IPS-18c (cell line): Measurements from ENCODE around the gene STON2.

ENCODE experiments used
- H3K4me3 ChIP-seq: 2 replicates; pipeline ENCODE4 v1.7.0; 2013; ENCODE audit warnings: low read depth, mild to moderate bottlenecking, low read length, moderate library complexity; ENCODE audit not compliant: insufficient read depth
- H3K9me3 ChIP-seq: one replicate; pipeline ENCODE4 v1.6.1; 2013; ENCODE audit warnings: mild to moderate bottlenecking, low read length, moderate library complexity; ENCODE audit not compliant: control insufficient read depth, insufficient read depth

Gene STON2, protein sequence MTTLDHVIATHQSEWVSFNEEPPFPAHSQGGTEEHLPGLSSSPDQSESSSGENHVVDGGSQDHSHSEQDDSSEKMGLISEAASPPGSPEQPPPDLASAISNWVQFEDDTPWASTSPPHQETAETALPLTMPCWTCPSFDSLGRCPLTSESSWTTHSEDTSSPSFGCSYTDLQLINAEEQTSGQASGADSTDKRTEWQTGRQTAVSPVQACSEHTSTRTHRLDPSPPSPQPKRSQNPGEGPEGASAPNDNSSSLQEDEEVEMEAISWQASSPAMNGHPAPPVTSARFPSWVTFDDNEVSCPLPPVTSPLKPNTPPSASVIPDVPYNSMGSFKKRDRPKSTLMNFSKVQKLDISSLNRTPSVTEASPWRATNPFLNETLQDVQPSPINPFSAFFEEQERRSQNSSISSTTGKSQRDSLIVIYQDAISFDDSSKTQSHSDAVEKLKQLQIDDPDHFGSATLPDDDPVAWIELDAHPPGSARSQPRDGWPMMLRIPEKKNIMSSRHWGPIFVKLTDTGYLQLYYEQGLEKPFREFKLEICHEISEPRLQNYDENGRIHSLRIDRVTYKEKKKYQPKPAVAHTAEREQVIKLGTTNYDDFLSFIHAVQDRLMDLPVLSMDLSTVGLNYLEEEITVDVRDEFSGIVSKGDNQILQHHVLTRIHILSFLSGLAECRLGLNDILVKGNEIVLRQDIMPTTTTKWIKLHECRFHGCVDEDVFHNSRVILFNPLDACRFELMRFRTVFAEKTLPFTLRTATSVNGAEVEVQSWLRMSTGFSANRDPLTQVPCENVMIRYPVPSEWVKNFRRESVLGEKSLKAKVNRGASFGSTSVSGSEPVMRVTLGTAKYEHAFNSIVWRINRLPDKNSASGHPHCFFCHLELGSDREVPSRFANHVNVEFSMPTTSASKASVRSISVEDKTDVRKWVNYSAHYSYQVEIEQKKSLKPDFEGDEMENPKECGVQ

GRCh38 chr14:81400202-81400678 is at the start of gene STON2:
Gene STON2 (minus strand): TSS chr14:81400324. CDS start chr14:81398382, 1,942 bp downstream.
- Histone ChIP-seq H3K4me3 (no peak within 1 kb of the TSS), H3K9me3 (peaks cover 2% of the 10 kb centered on the region)

DNA sequence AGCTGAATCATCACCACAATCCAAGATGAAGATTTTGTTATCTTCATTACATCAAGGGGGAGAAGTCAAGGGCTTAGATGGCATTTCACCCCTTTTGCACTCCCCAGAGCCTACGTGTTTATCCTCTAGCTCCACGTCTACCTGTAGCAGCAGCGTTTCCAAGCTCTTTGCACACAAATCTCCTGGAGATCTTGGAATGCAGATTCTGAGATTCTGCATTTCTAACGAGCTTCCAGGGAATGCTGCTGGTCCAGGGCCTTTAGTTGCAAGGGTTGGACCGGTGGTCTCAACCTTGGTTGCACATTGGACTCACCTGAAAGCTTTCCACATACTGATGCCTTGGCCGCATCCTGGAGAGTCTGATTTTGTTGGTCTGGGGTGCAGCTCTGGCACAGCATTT is 49.5 kb upstream of the STON2 start:
- Histone ChIP-seq H3K4me3 (0 out of 2 replicates have a peak overlapping the region, but pooled peaks have one; percentile 6), H3K9me3 (no peaks in the 10 kb centered on the region)

DNA sequence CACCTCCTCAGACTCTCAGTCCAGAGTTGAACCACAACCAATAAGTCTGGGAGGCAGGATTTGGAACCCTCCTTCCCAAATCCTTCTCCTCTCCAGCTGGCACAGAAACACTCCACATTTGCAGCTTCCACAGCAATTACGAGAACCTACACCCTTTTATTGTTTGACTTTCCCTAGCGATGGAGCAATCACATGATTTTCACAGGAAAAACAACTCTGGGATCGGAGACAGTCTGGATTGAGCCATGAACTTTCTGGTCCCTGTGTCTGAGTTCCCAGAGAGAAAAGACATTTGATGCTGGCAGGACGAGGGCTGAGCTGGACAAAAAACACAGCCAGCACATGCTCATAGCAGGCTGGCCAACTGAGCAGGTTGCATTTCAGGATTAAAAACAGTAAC is 49.0 kb upstream of the STON2 start:
- no peaks in the 10 kb centered on the region for H3K9me3 ChIP-seq
- no peak overlapping the region for H3K4me3 ChIP-seq

DNA sequence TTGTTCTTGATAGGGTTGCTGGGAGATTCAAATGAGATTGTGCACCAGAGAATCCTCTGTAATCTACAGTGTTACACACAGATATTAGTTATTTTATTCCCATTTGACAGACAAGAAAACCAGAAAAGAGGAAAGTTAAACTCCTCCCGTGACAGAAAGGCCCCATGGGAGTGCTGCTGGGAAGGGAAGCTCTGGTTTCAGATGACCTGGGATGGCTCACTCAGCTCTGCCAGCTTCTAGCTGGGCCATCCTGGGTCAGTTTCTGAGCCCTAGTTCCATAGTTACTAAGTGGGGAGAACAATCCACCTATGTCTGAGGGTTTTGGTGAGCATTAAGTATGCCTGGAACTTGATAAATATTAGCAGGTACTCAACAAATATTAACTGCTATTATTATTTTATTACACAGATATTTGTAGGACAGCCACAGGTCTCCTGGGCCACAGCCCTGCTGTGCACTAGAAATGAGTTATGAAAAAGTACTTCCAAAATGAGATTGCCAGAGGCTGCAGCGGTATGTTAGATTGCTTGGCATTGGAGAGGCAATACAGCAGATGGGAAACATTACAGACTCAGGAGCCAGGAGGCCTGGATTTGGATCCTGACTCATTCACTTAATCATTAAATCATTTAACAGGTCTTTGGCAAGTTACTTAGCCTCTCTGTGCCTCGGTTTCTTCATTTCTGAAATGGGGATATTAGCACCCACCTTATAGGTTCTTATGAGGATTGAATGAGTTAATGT is 47.1 kb upstream of the STON2 start:
- Histone ChIP-seq H3K9me3 (no peaks in the 10 kb centered on the region), H3K4me3 (no peak overlapping the region)

DNA sequence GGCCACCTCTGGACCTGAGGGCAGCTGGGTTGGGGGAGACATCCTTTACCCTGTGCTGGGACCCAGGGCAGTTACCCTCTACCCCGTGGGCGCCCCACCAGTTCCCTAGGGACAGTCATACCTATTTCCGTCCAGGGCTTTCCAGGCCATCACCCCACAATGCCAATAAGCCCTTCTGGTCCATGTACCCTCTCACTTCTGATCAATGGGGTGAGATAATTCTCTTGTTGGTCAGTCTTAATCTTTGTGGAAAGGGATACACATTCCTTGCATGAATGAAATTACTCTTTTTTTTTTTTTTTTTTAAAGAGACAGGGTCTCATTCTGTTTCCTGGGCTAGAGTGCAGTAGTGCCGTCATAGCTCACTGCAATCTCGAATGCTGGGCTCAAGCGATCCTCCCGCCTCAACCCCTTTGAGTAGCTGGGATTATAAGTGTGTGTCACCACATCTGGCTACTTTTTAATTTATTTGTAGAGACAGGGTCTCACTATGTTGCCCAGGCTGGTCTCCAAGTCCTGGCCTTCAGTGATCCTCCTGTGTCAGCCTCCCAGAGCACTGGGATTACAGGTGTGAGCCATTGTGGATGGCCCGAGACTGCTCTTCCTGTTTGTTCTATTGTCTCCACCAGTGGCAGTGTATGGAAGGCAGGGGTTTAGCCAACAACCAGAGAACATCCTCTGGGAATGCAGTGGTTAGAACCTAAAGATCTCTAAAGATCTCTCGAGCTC is 46.3 kb upstream of the STON2 start:
- no peaks in the 10 kb centered on the region for H3K9me3 ChIP-seq
- no peak overlapping the region for H3K4me3 ChIP-seq

GRCh38 chr14:81441626-81442134 is 41.6 kb upstream of the STON2 start:
- Histone ChIP-seq H3K9me3 (no peaks in the 10 kb centered on the region), H3K4me3 (no peak overlapping the region)

- Histone ChIP-seq H3K4me3 (no peak overlapping the region), H3K9me3 (no peaks in the 10 kb centered on the region)
These were observed 39.9 kb upstream of the STON2 start for GRCh38 chr14:81440041-81440440.

DNA sequence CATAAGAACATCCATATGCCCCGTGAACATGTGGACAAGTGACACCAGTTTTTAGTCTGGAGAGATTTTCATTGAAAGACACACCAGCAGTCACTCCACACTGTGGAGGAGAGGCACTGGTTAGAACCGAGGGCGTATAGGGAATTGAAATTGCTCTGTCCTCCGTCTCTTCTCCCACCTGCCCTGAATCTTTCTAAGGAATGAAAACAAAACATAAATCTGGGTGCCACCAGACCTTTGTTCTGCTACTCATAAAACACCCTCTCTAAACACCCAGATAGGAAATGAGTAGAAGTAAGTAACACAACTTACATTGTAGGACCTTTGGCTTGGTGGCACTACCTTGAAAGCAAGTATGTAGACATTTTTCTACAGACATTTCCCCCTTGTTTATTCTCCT is 37.1 kb upstream of the STON2 start:
- H3K4me3 ChIP-seq, result no peak overlapping the region

DNA sequence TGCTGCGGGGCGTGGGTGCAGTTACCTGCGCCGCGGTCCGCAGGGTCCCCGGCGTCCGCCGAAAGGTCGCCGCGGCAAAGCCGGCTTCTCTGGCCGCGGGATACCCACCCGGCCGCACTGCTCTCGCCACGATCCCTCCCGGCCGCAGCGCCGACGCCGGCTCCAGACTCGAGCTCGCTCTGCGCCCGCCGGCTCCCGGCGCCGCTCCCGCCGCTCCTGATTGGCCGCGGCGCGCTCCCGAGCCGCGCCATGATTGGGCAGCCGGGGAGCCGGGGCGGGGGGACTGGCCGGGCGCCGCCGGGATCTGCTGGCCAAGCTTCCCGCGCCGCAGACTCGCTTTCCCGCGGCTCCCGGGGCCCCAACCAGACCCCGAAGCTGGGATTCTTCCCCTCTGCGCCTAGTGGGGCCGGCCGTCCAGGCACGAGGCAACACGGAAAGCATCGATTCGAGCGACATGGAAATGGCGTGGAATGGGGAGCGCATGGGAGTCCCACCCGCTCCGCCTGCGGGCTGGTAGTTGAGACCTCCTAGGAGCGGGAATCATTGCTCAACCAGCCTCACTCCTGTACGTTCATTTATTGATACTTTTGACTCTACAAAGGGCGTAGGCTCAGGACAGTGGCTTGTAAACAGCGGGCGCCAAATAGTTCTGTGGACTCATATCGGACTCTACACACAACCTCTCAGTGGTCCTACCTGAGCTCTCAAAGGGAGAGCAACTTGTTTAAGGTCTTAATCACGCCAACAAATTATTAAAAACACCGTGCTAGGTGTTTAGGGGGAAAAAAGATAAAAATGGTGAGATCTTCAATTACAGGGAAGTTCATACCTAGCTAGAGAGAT is 36.4 kb upstream of the STON2 start:
- Histone ChIP-seq H3K9me3 (no peaks in the 10 kb centered on the region), H3K4me3 (peak overlapping the region; percentile 56)

More for the DNA sequence above, 37.1 kb upstream of the STON2 start:
- no peaks in the 10 kb centered on the region for H3K9me3 ChIP-seq

DNA sequence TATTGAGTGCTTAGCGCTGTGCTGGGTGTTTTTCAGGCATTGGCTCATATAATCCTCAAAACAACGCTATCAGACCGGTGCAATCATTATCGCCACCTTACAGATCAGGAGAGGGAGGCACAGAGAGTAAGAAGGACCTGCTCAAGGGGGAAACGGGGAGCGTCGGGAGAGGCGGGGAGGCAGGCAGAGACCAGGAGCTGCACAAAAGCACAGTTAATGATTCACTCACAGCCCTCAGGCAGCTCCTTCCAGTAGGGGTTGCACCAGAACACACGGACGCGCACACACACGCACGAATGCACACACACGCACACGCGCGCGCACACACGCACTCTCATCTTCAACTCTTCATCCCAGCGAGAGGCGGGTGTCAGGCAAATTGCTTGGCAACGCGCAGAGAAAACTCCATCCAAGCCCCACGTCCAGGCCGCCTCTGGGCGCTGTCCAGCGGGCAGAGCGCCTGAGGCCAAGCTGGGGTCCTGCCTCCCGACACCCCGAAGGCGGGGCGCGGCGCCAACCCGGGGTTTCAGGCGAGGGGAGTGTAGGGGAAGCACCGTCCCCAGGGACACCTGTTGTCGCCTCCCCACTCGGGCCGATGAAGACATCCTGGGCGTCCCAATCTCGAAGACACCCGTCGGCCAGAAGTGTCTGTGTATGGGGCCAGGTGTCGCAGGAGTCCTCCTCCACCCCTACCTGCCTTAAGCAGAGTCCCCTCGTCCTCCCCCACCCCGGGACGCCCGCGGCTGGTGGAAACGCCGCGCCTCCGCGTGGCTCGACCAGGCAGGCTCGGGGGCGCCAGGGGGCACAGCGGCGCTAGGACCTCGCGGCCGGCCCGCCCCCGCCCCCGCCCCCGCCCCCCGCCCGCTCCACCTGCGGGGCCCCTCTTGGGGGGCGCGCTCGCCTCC is 35.5 kb upstream of the STON2 start:
- Histone ChIP-seq H3K9me3 (no peaks in the 10 kb centered on the region), H3K4me3 (peak overlapping the region; percentile 56)

DNA sequence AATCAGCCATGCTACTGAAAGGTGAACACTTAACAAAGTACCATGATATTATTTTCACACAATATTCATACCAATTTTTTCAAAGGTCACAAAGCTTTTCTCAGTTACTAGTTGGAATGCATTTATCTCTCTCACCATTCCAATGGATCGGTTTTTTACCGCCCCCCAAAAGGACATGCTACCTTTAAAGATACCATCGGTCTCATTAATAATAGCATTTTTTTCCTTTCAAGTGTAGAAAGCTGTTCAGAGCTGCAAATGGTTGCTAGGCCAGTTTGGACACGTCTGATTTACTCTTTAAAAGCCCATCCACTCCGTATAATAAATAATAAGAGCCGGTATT is 34.9 kb upstream of the STON2 start:
- no peaks in the 10 kb centered on the region for H3K9me3 ChIP-seq
- H3K4me3 ChIP-seq, result peak overlapping the region; percentile 56

GRCh38 chr14:81434230-81434629 is 34.1 kb upstream of the STON2 start:
- peak overlapping the region; percentile 34; the same call in 1 of the 2 replicates for H3K4me3 ChIP-seq

DNA sequence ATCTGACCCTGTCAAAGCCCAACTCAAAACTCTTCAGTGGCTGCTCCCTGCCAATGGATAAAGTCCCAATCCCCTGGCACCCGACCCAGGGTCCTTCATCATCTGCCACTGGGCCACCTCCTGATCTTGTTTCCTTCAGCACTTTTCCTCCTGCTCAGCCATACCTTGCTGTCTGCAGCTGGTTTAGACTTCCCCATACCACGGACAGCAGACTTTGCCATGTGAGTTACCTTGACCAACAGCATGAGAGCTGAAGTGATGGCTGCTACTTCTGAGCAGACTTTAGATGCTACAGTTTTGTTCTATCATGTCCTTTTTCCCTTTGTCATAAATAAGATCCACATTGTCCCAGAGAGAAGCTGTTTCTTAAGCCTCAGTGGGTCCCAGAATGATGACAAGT is 33.3 kb upstream of the STON2 start:
- no peaks in the 10 kb centered on the region for H3K9me3 ChIP-seq
- no peak overlapping the region for H3K4me3 ChIP-seq

More at GRCh38 chr14:81434230-81434629, 34.1 kb upstream of the STON2 start:
- no peaks in the 10 kb centered on the region for H3K9me3 ChIP-seq

DNA sequence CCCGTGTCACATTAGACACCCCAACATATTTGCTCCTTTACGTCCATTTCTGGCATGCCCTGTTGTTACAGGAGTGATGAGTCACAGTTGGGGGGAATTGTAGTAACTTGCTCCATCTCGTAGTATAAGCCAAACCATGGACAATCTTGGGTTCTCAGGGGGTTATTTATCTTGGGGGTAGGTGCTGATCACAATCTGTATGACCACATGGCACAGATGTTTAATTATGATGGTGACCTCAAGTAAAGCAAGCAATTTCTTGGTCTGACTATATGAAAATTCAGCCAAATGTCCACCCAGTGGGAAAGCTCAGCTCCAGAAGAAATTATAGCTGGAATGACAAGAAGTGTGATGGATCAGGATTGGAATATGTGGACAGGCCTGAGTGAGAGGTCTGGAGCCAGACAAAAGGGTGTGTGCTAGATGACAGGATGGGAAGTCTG is 32.1 kb upstream of the STON2 start:
- Histone ChIP-seq H3K4me3 (no peak overlapping the region), H3K9me3 (no peaks in the 10 kb centered on the region)

DNA sequence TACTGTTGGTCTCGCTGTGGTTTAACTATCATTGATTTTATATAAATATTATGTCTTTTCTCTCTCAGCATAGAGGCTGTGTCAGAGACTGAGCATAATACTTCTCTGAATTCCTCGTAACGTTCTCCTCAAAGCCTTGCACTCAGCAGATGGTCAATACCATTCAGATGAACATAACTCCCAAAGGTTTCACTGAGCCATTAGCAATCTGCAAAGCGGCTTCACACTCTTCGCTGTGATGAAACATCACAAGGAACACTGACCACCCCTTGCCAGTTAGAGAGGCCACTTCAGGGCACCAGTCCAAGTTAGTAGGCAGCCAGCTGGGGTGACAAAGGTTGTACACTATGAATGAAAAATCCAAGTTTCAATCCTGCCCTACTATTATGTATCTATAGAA is 30.1 kb upstream of the STON2 start:
- no peak overlapping the region for H3K4me3 ChIP-seq
- no peaks in the 10 kb centered on the region for H3K9me3 ChIP-seq
